HCT116 (cell line): ENCODE measurements around the gene PPP1R14C. TPM values are rescaled to one million over a fixed set of nuclear protein-coding genes. Genes with fewer than 3 reads are reported as not detected.

Source experiments
- ATAC-seq: fragments of 200-7000 bp; cut with Tn5 transposase; 2 replicates; pipeline ENCODE4 v1.9.1; 2020; ENCODE audit warnings: mild to moderate bottlenecking, moderate library complexity
- BruUV-seq: library from RNA; stranded (reverse); fragments of 400-500 nt; replicated peaks from 2 replicates; lab custom pipeline; 2021; lab: Mats Ljungman, UMichigan
- CTCF ChIA-PET: fragments of 300-600 bp; sonication (Branson Sonifier 250); formaldehyde crosslinking; loops from one replicate; lab custom pipeline; 2021; ENCODE audit warnings: antibody characterized with exemption; lab: Charles Lee
- POLR2A ChIA-PET: fragments of 300-600, 350-600 bp; sonication (Branson Sonifier 250); formaldehyde crosslinking; loops from one replicate; lab custom pipeline; 2021; ENCODE audit warnings: antibody characterized with exemption; lab: Charles Lee
- RAD21 ChIA-PET, 2 experiments: fragments of 300-600 bp; sonication (Branson Sonifier 250); formaldehyde crosslinking; loops; one replicate each; lab custom pipeline; 2023; ENCODE audit warnings: low total read pairs in 2 of 2; ENCODE audit not compliant: uncharacterized antibody in 2 of 2, unreplicated experiment in 2 of 2, low non-redundant PET in 1 of 2; lab: Charles Lee
- DNase-seq: peaks from one replicate; pipeline ENCODE4 v3.0.0-alpha.2; 2010; ENCODE audit warnings: low read depth, low spot score
- H2AFZ ChIP-seq: fragments of 200-600 bp; shearing (Covaris generic), sonication (generic); 2 replicates; pipeline ENCODE4 v1.6.1; 2017; ENCODE audit warnings: low read depth, mixed run types, mixed read lengths, antibody characterized with exemption, low read length; ENCODE audit not compliant: poor library complexity, severe bottlenecking
- H3K27ac ChIP-seq: 2 replicates; pipeline ENCODE4 v1.5.1; 2012; ENCODE audit warnings: low read depth, low read length
- H3K27me3 ChIP-seq: fragments of 200-600 bp; sonication (generic); 2 replicates; pipeline ENCODE4 v1.6.1; 2016; ENCODE audit warnings: mixed run types, low read length, mixed read lengths; ENCODE audit not compliant: insufficient read depth
- H3K36me3 ChIP-seq, 2 experiments: fragments of 200-500 bp in 1 of 2; fragments of 200-600 bp in 1 of 2; sonication (Bioruptor generic) in 1 of 2; sonication (generic) in 1 of 2; 2 replicates each; pipeline versions ENCODE4 v1.5.1 to v1.6.1; 2014 to 2016; ENCODE audit warnings: low read length in 2 of 2, inconsistent platforms in 1 of 2, mixed read lengths in 1 of 2, mixed run types in 1 of 2; ENCODE audit not compliant: insufficient read depth in 2 of 2, control insufficient read depth in 1 of 2
- H3K4me1 ChIP-seq, 2 experiments: fragments of 200-600 bp in 1 of 2; sonication (generic) in 1 of 2; 2 replicates each; pipeline versions ENCODE4 v1.5.1 to v1.6.1; 2012 to 2017; ENCODE audit warnings: low read length in 2 of 2, inconsistent platforms in 1 of 2, mild to moderate bottlenecking in 1 of 2, mixed read lengths in 1 of 2, mixed run types in 1 of 2, moderate library complexity in 1 of 2; ENCODE audit not compliant: insufficient read depth in 2 of 2, control insufficient read depth in 1 of 2
- H3K4me2 ChIP-seq: fragments of 200-600 bp; sonication (generic); 2 replicates; pipeline ENCODE4 v1.6.1; 2017; ENCODE audit warnings: mixed run types, low read length, mixed read lengths
- H3K4me3 ChIP-seq, 2 experiments: fragments of 200-600 bp in 1 of 2; sonication (generic) in 1 of 2; replicated peaks in 1 of 2; 2 replicates each; pipeline ENCODE4 v1.5.1; 2011 to 2016; ENCODE audit warnings: low read length in 2 of 2, control low read depth in 1 of 2, low read depth in 1 of 2, mild to moderate bottlenecking in 1 of 2, mixed read lengths in 1 of 2, mixed run types in 1 of 2
- H3K79me2 ChIP-seq: fragments of 200-600 bp; sonication (generic); 2 replicates; pipeline ENCODE4 v1.6.1; 2017; ENCODE audit warnings: mild to moderate bottlenecking, mixed run types, low read length, moderate library complexity, mixed read lengths; ENCODE audit not compliant: insufficient read depth
- H3K9ac ChIP-seq: fragments of 200-600 bp; sonication (generic); 2 replicates; pipeline ENCODE4 v1.6.1; 2016; ENCODE audit warnings: low read length, mixed read lengths
- H3K9me2 ChIP-seq: fragments of 200-600 bp; sonication (generic), shearing (Covaris generic); 2 replicates; pipeline ENCODE4 v1.6.1; 2017; ENCODE audit warnings: mixed run types, mild to moderate bottlenecking, moderate library complexity; ENCODE audit not compliant: insufficient read depth
- H3K9me3 ChIP-seq, 2 experiments: fragments of 200-500 bp in 1 of 2; fragments of 200-600 bp in 1 of 2; sonication (Bioruptor generic) in 1 of 2; sonication (generic) in 1 of 2; 2 replicates each; pipeline ENCODE4 v1.6.1; 2014 to 2017; ENCODE audit warnings: low read length in 2 of 2, mixed read lengths in 2 of 2, inconsistent platforms in 1 of 2, low read depth in 1 of 2, mild to moderate bottlenecking in 1 of 2, mixed run types in 1 of 2, moderate library complexity in 1 of 2; ENCODE audit not compliant: control insufficient read depth in 1 of 2, insufficient read depth in 1 of 2
- H4K20me1 ChIP-seq: fragments of 200-600 bp; sonication (generic), shearing (Covaris generic); 2 replicates; pipeline ENCODE4 v1.6.1; 2017; ENCODE audit warnings: mixed run types, mild to moderate bottlenecking, moderate library complexity; ENCODE audit not compliant: insufficient read depth
- ATF3 ChIP-seq: IDR thresholded peaks from 2 replicates; pipeline ENCODE4 v1.6.1; 2012
- CBX3 ChIP-seq: IDR thresholded peaks from 2 replicates; pipeline ENCODE4 v1.6.1; 2012; ENCODE audit warnings: low read depth
- CTCF ChIP-seq, 3 experiments: fragments of 200-600 bp in 1 of 3; sonication (generic) in 1 of 3; IDR thresholded peaks in 2 of 3; conservative IDR thresholded peaks in 1 of 3; 2 replicates each; pipeline ENCODE4 v1.5.1; 2012 to 2017; ENCODE audit warnings: low read depth in 2 of 3, low read length in 2 of 3, antibody characterized with exemption in 1 of 3, borderline replicate concordance in 1 of 3, control low read depth in 1 of 3, mild to moderate bottlenecking in 1 of 3, mixed read lengths in 1 of 3, mixed run types in 1 of 3, moderate library complexity in 1 of 3; ENCODE audit not compliant: insufficient read depth in 1 of 3
- EZH2 ChIP-seq: fragments of 200-600 bp; sonication (generic); IDR thresholded peaks from 2 replicates; pipeline ENCODE4 v1.6.1; 2017; ENCODE audit warnings: antibody characterized with exemption, mixed run types
- EZH2phosphoT487 ChIP-seq: fragments of 200-600 bp; IDR thresholded peaks from 2 replicates; pipeline ENCODE4 v1.6.1; 2018; ENCODE audit warnings: antibody characterized with exemption, borderline replicate concordance
- FOSL1 ChIP-seq: IDR thresholded peaks from 2 replicates; pipeline ENCODE4 v1.6.1; 2012; ENCODE audit warnings: low read depth
- MAX ChIP-seq: IDR thresholded peaks from 2 replicates; pipeline ENCODE4 v1.6.1; 2012
- RAD21 ChIP-seq: IDR thresholded peaks from 2 replicates; pipeline ENCODE4 v1.6.1; 2012; ENCODE audit warnings: low read depth, mild to moderate bottlenecking
- SIN3A ChIP-seq: IDR thresholded peaks from 2 replicates; pipeline ENCODE4 v1.6.1; 2012; ENCODE audit warnings: low read depth
- ZNF274 ChIP-seq: fragments of 200-500 bp; sonication (Bioruptor generic); IDR thresholded peaks from 2 replicates; pipeline ENCODE4 v1.6.1; 2014; ENCODE audit warnings: mild to moderate bottlenecking, low read depth, low read length, inconsistent platforms
- intact Hi-C: fragments of 100-400 bp; cut with micrococcal nuclease; formaldehyde crosslinking; loops from 2 replicates; pipeline ENCODE4 v1.10.0; 2022
- total RNA-seq: library from RNA; stranded (reverse); gene quantifications from one replicate; pipeline ENCODE4 v1.2.1, GENCODE V29; 2021; ENCODE audit not compliant: unreplicated experiment

The PPP1R14C gene
- total RNA-seq, 1 experiment from 2014 or later = 7.8 TPM

- CTCF ChIA-PET = no interaction called here
- H4K20me1 ChIP-seq = no peaks in the 10 kb centered on the region
- peaks cover 12 to 24% of the 10 kb centered on the region in 2 experiments for H3K4me1 ChIP-seq
These were observed 6.3 kb downstream of the PPP1R14C start for GRCh38 chr6:150149146-150149545.

More at GRCh38 chr6:150149146-150149545, 6.3 kb downstream of the PPP1R14C start:
- H3K27ac ChIP-seq = no peak overlapping the region
- no peak overlapping the region for H3K4me3 ChIP-seq
- ChIA-PET POLR2A (no interaction called here), RAD21 (no interaction called here)
- H3K9me2 ChIP-seq = no peaks in the 10 kb centered on the region
- no peak for TF ChIP-seq ZNF274
- no peak for TF ChIP-seq EZH2
- no peak for TF ChIP-seq RAD21
- TF ChIP-seq SIN3A = no peak
- TF ChIP-seq ATF3 = no peak
- no peak for TF ChIP-seq MAX
- no peak for TF ChIP-seq CBX3
- no peak for TF ChIP-seq EZH2phosphoT487
- TF ChIP-seq FOSL1 = no peak
- TF ChIP-seq CTCF (IDR thresholded peaks at IDR 0.05 in 2 of 3, conservative IDR thresholded peaks at IDR 0.05 in 1 of 3; ENCODE audit: borderline replicate concordance in 1 of 3, insufficient read depth in 1 of 3, low read depth in 2 of 3, low read length in 2 of 3) = no peak
- H2AFZ ChIP-seq = no peak overlapping the region
- no peak overlapping the region for H3K9ac ChIP-seq
- H3K79me2 ChIP-seq = no peaks in the 10 kb centered on the region
- H3K27me3 ChIP-seq = no peaks in the 10 kb centered on the region
- DNase-seq = no peak
- no peak for ATAC-seq
- H3K9me3 ChIP-seq = no peaks in the 10 kb centered on the region
- intact Hi-C loops = loop anchor here (10.0 kb wide), 2 partner anchors 186 to 666 kb away; no protein-coding TSS in a partner anchor
- H3K36me3 ChIP-seq = no peaks in the 10 kb centered on the region
- no peak overlapping the region for H3K4me2 ChIP-seq
- BruUV-seq = no TSS peak
